Measurements from ENCODE around the gene TBL1X.

The TBL1X gene

GRCh38 chrX:9538544-9539045 lies 73.7 kb downstream of the TBL1X start:
- no peak for DNase-seq

- no peak for DNase-seq
These were observed 74.9 kb downstream of the TBL1X start for GRCh38 chrX:9539605-9540387.

DNA sequence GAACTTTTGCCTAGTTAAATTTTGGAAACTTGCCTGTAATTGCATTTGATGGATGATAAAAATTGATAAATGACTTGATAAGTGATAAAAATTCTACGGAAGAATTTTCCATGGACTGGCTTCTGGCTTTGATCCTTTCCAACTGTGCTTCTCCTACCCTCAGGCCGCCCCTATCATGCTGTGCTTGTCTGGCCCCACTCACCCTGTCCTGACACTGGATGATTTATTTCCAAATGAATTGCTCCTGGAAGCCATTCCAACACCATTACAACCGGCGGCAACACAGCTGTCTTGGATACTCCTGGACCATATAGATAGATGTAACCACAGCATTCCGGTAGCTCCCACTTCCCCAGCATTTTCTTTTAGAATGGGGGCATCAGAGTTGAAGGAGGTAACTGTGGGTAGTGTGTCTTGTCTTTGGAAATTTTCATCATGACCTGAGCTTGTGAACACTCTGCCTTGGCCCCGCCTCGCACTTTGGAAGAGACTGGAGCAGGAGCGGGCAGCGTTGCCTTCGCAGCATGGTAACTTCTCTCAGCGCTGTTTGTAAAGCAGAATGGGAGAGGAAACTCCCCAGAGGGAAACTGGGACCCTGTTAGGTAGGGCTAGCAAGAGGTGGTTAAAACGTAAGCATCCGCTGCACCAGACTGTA lies 77.4 kb downstream of the TBL1X start:
- no peak for DNase-seq

- no peak for DNase-seq
These were observed 77.9 kb downstream of the TBL1X start for GRCh38 chrX:9542761-9543111.

- no peak for DNase-seq
These were observed 90.5 kb downstream of the TBL1X start for GRCh38 chrX:9555354-9555753.

DNA sequence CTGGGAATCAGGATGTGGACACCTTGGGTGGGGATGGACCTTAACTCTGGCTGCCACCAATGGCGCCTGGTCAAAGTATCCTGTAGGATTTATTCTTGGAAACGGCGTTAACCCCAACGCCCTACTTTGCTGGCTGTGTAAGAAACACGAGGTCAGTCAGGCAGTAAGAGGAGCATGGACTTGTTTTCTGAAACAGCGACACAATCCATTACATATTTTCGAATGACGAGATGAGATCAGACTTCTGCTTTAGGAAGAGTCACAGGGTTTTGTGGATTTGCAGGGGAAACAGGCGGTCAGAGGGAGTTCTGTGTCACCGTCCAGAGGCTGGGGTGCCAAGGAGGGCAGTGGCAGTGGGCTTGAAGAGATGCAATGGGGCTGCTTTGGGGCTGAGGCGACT lies 92.2 kb downstream of the TBL1X start:
- DNase-seq, result no peak

GRCh38 chrX:9557521-9557920 lies 92.7 kb downstream of the TBL1X start:
- no peak for DNase-seq

- no peak for DNase-seq
These were observed 93.8 kb downstream of the TBL1X start for GRCh38 chrX:9558615-9559014.

DNA sequence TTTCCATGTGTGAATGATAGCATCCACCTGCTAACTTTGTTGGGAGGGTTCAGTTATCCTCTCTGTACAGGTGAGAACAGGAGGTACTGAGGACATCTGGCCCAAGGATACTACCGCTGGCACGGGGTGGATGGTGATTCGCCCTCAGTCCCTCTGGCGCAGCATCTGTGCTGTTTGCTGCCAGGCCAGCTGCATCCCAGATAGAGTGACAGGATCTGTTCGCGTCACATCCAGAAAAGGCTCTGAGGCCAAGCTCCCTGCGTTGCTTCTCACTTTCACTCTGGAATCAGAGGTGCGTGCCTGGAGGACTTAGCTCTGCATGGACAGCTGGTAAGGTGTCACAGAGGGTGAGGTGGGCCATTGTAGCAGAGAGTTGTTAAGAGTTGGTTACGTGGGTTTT lies 95.4 kb downstream of the TBL1X start:
- DNase-seq, result no peak

GRCh38 chrX:9561199-9561598 lies 96.3 kb downstream of the TBL1X start:
- no peak for DNase-seq

DNA sequence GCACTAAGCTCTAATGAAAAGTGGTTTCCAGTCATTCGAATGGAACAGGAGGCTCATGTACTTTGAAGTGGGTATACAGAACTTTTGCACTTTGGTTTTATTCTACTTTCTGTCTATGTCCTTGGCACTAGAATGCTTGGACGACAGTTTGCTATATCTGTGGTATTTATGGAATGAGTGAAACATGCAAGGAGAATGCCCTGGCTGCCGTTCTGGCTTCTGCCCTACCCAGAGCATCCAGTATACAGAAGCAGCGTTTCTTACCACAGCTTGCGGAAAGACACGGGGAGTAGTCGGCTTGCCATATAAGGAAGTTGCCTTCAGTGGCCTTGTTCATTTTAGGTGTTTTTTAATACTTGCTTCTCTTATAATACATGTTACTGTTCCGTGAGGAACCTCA lies 98.0 kb downstream of the TBL1X start:
- DNase-seq, result no peak

GRCh38 chrX:9566150-9566621 lies 101.3 kb downstream of the TBL1X start:
- peak; percentile 23 for DNase-seq

DNA sequence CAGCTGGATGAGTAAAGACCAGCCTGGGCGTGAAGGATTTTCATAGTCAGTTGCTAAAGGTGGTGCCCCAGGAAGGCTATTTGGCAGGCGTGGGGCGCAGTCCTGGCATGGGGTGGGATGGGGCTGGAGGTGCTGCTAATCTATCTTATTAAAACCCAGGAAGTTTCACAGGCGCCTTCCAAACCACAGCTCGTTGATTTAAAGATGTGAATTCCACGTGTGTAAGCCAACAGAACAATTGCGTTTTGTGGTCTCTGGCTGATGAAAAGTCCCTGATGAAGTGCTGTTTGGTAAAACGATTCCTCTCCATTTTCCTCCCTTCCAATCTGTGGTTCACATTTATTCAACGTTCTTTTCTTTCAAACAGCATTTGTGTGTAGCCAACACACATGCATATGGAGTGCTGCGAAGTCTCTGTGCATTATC lies 105.0 kb downstream of the TBL1X start:
- DNase-seq, result no peak

DNA sequence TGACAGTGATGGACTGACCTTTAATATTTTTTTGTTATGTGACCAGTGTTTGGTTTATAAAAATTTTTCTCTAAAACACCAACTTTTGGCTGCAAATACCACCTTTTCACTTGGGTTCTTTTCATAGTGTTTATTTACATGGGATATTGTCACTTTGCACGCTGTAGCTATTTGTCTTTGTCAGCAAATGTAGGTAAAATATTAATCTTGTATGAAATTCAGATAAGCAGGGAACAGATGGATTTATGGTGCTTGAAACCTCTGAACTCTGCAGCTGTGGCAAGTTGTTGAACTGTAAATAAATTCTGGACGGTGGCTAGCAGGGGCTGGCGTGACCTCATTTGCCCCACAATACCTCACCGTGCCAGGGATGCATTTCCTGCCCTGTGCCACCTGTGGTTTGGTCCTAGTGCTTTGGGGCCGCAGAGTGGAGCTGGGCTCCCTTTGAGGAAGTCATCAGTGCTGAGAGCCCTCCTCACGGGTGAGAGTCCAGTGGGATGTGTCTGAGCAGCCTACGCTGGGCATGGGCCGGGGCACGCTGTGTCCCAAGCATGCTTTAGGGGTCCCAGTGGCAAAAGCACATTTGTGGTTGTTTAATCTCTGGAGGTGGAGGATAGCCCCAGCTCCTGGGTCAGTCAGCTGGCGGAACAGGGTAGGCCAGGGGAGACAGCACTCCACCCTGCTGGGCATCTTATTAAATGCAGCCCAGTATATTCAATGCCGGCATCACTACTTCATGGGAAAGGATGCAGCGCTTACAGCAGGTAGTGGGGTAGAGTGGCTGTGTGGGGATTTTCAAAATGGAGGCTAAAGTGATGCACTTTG lies 108.6 kb downstream of the TBL1X start:
- DNase-seq, result no peak

- DNase-seq, result no peak
These were observed 111.2 kb downstream of the TBL1X start for GRCh38 chrX:9576059-9576458.

- no peak for DNase-seq
These were observed 112.7 kb downstream of the TBL1X start for GRCh38 chrX:9577555-9577954.

DNA sequence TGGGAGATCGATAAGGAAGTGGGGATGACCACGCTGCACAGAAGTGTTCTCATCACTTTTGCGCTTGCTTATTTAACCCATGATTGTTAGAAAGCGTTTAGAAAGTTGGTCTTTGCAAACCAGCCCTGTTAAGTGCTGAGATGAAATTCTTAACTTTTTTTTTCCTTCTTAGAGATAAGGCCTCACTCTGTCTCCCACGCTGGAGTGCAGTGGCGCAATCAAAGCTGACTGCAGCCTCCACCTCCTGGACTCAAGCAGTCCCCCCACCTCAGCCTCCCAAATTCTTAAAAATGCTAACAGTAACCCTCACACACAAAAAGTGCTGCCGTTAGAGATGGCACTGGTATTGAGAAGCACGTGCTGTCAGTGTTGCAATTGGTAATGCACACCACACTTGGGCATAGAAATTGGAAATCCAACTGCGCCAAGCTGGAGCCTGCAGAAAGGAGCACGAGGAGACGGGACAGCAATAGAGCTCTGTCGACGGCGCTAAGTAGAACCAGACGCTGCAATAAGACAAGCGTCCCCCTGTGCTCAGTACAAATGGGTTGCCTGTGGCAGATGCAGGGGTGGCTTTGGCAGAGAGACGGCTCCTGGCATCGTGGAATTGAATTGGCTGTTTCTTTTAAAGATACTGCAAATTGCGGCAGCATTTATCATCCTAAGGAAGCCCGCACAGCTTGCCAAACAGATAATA lies 113.4 kb downstream of the TBL1X start:
- DNase-seq, result no peak

- no peak for DNase-seq
These were observed 117.0 kb downstream of the TBL1X start for GRCh38 chrX:9581771-9582385.

GRCh38 chrX:9582956-9583355 lies 118.1 kb downstream of the TBL1X start:
- no peak for DNase-seq

DNA sequence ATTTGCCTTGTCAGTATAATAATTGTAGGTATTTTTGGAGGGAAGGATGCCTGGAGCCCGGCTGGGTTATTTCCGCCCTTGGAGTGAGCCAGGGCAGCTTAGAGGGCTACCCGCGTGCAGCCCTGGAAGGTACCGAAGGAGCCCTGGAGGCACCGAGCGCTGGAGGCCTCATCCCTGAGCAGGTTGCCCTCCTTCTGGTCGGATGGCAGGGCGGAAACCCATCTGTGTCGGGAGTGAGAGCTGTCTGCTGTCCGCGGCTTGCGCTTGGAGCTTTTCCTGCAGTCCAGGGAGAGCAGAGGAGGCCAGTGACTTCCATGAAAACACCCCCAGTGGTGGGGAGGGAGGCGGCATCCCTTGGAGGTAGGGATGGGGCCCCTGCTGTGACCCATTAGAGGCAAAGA lies 122.1 kb downstream of the TBL1X start:
- DNase-seq, result no peak

DNA sequence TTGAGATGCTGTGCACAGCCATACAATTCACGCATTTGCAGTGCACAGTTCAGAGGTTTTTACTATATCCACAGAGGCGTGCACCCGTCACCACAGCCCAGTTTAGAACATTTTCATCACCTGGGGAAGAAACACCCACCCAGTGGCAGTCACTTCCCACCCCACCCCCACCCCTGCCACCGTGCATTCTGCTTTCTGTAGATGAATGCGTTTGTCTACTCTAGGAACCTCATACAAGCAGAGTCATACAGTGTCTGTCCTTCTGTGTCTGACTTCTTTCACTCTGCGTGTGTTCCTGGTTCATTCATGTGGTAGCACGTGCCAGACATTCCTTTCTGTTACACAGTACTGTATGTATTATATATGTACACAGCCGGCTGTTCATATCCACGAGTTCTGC lies 122.8 kb downstream of the TBL1X start:
- no peak for DNase-seq

GRCh38 chrX:9591496-9591895 lies 126.6 kb downstream of the TBL1X start:
- DNase-seq, result no peak

Measured in stimulated activated CD8-positive, alpha-beta memory T cell treated with anti-CD3 and anti-CD28 coated beads, Interleukin-4, amount 100 ng/mL, for 48 hours (primary cell).